T-helper 22 cell (primary cell): ENCODE data around the gene NAIF1.
"Not testable (repeated sequence)": the region's sequence is repeated elsewhere in the genome, so short reads cannot be mapped to it uniquely, and the experiment has no call there.

ENCODE experiments used
- DNase-seq: peaks from one replicate; pipeline ENCODE4 v3.0.0-alpha.2; 2020; ENCODE audit warnings: low read depth

Gene NAIF1

GRCh38 chr9:128026773-128027541 is 40.2 kb downstream of the NAIF1 start:
- DNase-seq, result peak; percentile 32

- peak; percentile 86 for DNase-seq
Observed at GRCh38 chr9:128026255-128026772, 40.8 kb downstream of the NAIF1 start.

- peak; percentile 23 for DNase-seq
Observed at GRCh38 chr9:128025736-128026135, 41.4 kb downstream of the NAIF1 start.

GRCh38 chr9:128024761-128025308 is 42.3 kb downstream of the NAIF1 start:
- DNase-seq, result no peak

- DNase-seq, result not testable (repeated sequence)
Observed at GRCh38 chr9:128023671-128024070, 43.4 kb downstream of the NAIF1 start.

GRCh38 chr9:128022886-128023285 is 44.2 kb downstream of the NAIF1 start:
- DNase-seq, result no peak

GRCh38 chr9:128021098-128021497 is 46.0 kb downstream of the NAIF1 start:
- DNase-seq, result no peak

- no peak for DNase-seq
Observed at GRCh38 chr9:128020692-128021091, 46.4 kb downstream of the NAIF1 start.

GRCh38 chr9:128015696-128016095 is 51.4 kb downstream of the NAIF1 start:
- no peak for DNase-seq
